Jurkat, Clone E6-1 (cell line): ENCODE measurements around the gene WNT3. TPM values are rescaled to one million over a fixed set of nuclear protein-coding genes. Genes with fewer than 3 reads are reported as not detected.

Experiments
- DNase-seq: peaks from one replicate; pipeline ENCODE4 v3.0.0-alpha.2; 2011; ENCODE audit warnings: low read depth, low spot score
- H3K4me3 ChIP-seq: 2 replicates; pipeline ENCODE4 v1.5.1; 2011; ENCODE audit warnings: mild to moderate bottlenecking, low read length, control low read depth, moderate library complexity
- polyA plus RNA-seq: library from polyadenylated mRNA; unstranded; fragments of >200 nt; gene quantifications from one replicate; pipeline ENCODE4 v1.2.1, GENCODE V29; 2012; ENCODE audit warnings: missing spikeins; ENCODE audit not compliant: insufficient read length, insufficient read depth

The WNT3 gene, protein sequence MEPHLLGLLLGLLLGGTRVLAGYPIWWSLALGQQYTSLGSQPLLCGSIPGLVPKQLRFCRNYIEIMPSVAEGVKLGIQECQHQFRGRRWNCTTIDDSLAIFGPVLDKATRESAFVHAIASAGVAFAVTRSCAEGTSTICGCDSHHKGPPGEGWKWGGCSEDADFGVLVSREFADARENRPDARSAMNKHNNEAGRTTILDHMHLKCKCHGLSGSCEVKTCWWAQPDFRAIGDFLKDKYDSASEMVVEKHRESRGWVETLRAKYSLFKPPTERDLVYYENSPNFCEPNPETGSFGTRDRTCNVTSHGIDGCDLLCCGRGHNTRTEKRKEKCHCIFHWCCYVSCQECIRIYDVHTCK
- polyA plus RNA-seq: 7.8 TPM

- peak within 1 kb of the TSS; percentile 32 for H3K4me3 ChIP-seq
- DNase-seq: no peak
Observed at GRCh38 chr17:46818316-46818928, at the start of gene WNT3. TSS of gene WNT3 (minus strand) at chr17:46818692. CDS start at chr17:46818597, 95 bp downstream.

DNA sequence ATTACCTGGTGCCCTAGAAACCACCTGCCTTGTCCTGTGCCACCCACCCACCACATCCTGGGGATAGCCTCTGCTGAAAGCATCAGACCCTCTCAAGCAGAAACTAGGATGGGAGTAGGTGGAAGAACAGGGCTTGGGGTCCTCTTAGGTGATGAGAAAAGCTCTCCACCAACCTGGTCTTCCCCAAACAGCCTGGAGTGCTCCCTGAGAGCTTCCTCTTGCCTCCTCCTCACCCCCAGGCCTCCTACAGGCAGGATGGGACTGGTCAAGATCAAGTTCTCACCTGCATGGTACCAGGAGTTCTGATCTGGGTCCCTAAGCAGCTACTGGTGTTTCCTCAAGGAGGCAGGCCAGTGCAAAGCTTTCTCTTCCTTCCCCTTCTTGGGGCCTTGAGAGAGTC is 48.3 kb upstream of the WNT3 start:
- no peak overlapping the region for H3K4me3 ChIP-seq
- DNase-seq: no peak

DNA sequence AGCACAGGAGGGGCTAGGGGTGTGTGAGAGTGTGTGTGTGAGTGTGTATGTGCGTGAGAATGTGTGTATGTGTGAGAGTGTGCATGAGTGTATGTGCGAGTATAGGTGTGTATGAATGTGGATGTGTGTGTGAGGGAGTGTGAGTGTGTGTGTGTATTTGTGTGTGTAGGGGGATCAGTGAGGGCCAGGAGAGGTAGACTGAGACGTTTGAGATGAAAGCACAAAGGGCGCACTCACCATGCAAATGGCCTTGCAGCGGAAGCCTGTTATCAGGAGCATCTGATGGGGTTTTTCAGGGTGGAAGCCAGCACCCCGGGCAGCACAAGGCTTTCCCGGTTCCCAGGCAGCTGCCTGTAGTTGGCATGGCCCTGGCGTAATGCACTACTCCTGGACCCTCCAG is 47.8 kb upstream of the WNT3 start:
- no peak overlapping the region for H3K4me3 ChIP-seq
- peak; percentile 17 for DNase-seq

DNA sequence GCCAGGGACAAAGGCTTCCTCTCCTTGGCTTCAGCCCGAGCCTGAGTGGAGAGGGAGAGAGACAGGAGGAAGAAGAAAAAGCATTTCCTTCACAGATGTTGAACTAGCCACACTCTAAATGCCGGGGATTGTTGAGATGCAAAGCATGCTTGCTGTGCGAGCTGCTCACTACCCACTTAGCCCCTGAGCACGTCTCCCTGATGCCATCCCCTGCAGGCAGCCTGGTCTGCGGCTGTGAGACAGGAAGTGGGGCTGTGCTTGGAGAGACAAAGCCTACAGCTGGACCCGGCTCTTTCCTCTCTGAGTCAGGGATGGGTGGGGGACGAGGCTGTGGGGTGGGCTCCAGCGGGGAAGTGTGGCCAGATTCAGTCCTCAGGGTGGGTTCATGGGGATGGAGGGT is 46.6 kb upstream of the WNT3 start:
- peak; percentile 82 for DNase-seq
- H3K4me3 ChIP-seq: peak overlapping the region; percentile 15; the same call in 1 of the 2 replicates

DNA sequence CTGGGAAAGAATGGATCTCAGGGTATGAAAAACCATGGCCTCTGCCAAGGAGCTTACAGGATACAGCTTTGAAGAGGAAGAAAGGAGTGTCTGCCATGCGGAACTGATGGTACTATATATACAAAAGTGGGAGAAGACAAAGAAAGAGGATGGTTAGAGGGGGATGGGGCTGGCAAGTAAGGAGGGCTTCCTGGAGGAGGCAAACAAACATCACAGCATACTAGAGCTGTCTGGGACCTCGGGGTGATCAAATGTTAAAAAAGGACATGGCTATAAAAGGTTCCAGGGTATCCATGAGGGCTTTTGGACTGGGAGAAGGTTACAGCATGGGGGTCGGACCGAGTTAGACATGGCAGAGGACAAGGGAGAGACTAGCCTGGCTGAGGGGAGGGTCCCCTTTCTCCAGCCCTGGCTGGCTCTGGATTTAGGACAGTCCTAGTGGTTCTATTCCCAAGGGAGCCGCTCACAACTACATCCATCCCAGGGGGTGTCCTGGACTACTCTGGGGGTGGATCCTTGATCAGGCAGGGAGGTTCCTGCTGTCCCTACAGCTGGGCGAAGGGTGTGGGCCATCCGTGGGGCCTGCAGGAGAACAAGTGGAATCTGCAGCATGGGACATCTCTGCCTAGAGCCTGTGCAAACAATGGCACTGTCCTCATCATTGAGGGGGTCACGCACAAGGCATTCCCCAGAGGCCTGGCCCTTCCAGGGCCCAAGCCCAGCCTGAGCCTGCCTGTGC is 45.1 kb upstream of the WNT3 start:
- no peak for DNase-seq
- no peak overlapping the region for H3K4me3 ChIP-seq

DNA sequence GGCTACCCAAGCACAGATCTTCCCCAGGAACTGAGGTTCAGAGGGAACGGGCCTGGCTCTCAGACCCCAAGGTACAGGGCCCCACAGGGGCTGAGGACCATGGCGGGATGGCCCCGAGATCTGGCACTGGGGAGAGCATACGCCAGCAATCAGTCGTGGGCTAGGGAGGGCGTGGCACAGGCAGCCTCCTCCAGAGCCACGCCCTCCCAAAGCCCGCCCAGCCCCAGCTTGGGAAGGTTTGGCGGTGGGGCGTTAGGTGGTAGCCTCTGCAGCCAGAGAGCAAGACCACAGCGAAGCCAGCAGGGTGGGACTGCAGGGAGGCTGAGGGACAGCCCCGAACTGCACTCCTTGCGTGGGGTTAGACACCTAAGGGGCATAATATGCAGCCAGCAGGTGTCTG is 44.5 kb upstream of the WNT3 start:
- DNase-seq: no peak
- no peak overlapping the region for H3K4me3 ChIP-seq

DNA sequence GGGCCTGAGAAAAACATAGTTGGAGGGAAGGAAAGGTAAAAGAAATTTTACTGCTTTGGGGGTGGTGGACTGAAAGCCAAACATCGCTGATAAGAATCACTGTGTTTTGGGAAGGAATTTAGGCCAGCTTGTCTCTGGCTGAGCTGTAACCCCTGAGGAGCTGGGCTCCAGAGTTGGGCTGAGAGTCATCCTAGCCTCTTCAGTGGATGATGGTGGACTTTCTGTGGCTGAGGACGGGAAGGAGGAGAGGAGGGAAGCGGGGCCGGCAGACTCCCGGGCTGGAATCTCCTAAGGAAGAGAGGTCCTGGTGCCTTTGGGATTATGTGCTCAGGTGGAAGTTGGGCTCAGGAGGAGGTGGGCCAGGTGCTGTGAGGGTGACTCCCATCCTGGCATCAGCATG is 41.5 kb upstream of the WNT3 start:
- H3K4me3 ChIP-seq: no peak overlapping the region
- no peak for DNase-seq

- DNase-seq: no peak
- no peak overlapping the region for H3K4me3 ChIP-seq
Observed at GRCh38 chr17:46857600-46857999, 39.1 kb upstream of the WNT3 start.

- no peak for DNase-seq
- H3K4me3 ChIP-seq: no peak overlapping the region
Observed at GRCh38 chr17:46854948-46855347, 36.5 kb upstream of the WNT3 start.

DNA sequence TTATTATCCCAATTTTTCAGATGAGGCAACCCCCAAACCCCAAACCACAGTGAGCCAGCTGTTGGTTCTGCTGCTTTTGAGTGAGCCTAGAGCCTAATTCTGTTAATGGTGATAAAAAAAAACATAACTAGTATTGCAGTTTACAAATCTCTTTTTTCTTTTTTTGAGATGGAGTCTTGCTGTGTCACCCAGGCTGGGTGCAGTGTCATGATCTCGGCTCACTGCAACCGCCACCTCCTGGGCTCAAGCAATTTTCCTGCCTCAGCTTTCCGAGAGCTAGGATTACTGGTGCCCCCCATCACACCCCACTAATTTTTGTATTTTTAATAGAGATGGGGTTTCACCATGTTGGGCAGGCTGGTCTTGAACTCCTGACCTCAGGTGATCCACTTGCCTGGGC is 36.0 kb upstream of the WNT3 start:
- DNase-seq: no peak
- no peak overlapping the region for H3K4me3 ChIP-seq

DNA sequence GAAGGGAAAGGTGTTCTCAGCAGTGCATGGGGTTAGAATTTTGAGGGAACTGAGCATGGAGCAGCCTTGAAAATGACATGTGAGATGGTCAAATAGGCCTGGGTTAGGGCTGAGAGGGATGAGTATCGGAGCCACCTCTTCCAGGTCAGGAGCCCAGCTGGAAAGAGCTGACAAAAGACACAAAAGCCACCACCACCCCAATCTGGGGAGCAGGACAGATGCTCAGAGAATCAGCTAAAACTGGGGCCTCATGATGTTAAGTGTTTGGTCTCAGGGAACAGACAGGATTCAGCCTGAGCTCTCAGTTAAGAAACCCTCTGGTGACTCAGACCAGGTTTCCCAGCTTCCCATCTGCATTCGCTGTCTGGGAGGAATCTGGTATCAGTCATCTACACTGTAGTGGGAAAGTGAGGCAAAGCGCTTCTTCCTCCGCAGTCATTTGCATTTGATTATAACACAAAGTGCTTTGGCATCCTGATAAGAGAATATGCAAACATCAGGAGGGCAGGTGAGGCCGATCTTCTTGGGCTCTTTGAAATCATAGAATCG is 35.5 kb upstream of the WNT3 start:
- H3K4me3 ChIP-seq: no peak overlapping the region
- DNase-seq: no peak

DNA sequence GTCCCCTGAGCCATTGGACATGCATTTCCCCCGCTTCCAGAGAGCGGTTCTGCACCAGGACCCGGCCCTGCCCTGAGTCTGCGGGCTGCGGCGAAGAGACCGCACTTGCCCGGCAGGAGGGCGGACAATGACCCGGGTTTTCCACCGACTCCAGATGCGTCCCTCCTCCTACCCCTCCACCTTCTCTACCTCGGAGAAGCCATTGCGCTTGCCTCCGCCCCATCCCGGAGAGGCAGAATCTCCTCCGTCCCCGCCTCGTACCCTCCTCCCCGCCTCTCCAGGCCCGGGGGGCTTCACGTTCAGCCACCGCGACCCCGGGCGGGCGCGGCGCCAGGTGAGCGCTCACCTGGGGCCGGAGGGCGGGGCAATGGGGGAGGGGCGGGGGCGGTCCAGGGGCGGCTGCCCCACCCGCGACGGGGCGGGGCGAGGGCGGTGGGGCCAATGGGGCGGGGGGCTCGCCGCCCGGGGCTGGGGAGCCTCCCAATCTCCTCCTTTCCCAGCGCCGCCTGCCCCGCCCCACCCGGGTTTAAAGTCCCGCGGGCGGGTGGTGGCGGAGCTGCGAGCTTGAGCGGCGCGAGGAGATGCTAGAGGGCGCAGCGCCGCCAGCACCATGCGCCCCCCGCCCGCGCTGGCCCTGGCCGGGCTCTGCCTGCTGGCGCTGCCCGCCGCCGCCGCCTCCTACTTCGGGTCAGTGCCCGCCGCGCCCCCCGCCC is 32.7 kb upstream of the WNT3 start, which contains the start of gene WNT9B:
Gene WNT9B, plus strand, starts transcription at position 555 of the 713 bp plus-strand sequence. Its CDS starts 56 bp downstream, at position 611.
- no peak for DNase-seq
- no peak within 1 kb of the TSS for H3K4me3 ChIP-seq

DNA sequence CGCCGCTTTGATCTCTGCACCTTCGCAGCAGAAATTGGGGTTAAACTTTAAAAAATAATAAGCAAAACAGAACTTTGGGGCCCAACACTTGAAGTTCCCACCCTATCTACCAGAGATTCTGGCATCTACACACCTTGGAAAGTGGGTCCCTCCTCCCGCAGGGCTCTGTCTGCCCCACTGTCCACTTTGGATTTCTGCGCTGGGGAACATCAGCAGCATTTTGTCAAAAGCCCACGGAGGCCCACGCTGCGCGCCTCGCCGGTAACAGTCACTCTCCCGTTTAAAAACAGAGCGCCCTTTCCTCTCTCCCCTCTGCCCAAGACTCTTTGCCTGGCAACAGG is 32.2 kb upstream of the WNT3 start:
- DNase-seq: no peak
- no peak overlapping the region for H3K4me3 ChIP-seq

DNA sequence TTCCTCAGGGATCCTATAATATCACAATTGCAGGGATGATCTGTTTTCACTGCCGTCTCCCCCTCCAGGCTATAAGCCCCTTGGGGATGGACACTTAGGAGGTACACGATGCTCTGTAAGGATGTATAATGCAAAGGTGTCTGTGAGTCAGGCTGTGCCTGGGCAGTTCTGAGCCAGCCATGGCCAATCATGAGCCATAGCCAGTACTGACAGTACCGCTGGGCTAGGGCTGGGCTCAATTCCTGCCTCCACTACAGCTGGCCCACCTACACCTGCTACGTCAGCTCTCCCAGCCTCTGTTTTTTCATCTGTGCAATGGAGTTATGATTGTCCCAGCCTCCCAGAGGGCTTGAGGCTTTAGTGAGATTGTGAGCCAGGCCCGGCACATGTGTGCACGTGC is 30.0 kb upstream of the WNT3 start:
- no peak overlapping the region for H3K4me3 ChIP-seq
- DNase-seq: no peak

GRCh38 chr17:46847204-46848191 is 29.0 kb upstream of the WNT3 start:
- no peak overlapping the region for H3K4me3 ChIP-seq
- DNase-seq: no peak

DNA sequence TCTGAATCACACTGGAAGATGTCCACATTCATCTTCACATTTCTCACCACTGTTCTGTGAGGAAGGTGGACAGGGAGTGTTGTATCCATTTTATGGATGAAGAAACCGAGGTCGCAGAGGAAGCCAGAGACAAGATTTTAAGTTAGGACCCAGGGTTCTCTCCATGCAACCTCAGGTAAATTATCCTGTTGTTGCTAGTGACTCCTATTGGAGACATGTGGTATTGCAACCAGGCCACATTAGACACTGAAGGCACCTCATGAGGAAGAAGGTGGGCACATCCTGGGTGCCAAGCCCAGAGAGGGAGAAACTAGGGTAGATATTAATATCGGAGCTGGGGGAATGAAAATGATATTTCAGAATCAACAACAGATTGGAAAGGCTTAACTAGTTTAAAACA is 24.3 kb upstream of the WNT3 start:
- DNase-seq: no peak
- no peak overlapping the region for H3K4me3 ChIP-seq

DNA sequence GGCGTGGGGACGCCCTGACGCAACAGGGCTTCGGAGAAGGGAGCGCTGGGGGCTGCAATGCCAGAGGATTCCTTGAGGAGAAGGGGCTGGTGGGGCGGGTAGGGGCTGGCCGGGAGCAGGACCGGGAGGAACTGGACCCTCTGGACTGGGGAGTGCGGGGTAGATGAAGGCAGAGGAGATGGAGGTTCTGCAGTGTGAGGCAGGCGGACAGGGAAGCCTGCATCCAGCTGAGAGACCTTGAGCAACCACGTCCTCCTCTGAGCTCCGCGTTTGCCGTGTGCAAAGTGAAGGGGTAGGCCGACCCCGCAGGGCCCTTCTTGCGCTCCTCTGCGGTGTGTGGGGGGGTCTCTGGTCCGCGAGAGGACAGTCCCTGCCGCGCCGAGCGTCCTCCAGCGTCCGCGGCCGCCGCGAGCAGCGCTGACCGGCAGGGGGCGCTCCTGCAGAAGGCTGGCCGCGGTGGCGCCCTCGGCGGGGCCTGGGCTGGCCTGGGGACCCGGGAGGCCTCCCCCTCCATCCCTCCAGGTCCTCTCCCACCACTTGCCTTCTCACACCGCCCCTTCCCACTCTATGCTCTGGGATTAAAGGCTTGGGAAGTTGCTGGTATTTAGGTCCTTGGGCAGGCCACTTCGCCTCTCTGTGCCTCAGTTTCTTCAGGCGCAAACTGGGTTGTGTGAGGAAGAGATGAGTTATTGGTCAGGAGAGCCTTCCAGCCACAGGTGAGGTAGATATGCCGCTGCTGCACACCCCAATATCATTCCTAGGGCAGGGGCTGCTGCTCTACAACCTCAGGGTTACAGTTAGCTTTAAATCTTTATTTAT is 23.3 kb upstream of the WNT3 start:
- no peak overlapping the region for H3K4me3 ChIP-seq
- DNase-seq: no peak
